ENCODE results near the gene ZBTB7B.
"Not testable (repeated sequence)": the region's sequence is repeated elsewhere in the genome, so short reads cannot be mapped to it uniquely, and the experiment has no call there.

ZBTB7B gene

DNA sequence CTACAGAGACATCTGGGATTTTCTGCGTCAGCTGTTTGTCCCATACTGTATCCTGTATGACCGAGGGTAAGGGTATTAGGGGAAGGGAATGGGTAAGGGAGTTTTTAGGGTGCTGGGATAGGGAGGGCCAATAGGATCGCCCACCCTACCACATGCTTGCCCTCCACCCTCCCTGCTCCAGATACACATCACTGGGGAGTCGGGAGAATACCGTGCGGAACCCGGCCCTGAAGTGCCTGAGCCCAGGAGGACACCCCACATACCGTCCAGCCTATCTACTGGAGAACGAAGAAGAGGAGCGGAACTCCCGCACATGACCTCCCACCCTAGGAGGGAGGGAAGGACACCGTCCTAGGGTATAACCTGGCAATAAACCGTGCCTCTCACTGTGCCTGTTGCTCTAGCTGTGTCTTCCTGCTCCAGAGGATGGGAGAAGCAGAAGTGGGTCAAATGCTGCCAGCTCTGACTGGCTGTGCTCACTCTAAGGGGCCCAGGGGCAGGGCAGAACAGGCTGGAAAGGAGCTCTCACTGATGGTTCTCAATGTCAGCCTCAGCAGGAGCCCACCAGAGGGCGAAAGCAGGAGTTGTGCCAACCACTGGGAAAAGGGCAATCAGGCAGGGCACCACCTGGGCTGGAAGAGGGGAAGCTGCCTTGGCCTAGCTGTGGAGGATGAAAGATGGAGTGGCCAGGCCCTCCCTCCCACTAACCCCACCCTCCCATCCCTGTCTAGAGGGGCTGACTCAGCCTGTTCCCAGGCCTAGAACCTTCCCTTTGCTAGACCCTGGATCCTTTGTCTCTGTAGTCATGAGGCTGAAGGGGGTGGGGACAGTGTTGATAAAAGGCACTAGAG, 9.7 kb upstream of the ZBTB7B start:
- DNase-seq (ENCODE audit: extremely low read depth, low read depth) = no peak
- TF ChIP-seq, protein P1, sequence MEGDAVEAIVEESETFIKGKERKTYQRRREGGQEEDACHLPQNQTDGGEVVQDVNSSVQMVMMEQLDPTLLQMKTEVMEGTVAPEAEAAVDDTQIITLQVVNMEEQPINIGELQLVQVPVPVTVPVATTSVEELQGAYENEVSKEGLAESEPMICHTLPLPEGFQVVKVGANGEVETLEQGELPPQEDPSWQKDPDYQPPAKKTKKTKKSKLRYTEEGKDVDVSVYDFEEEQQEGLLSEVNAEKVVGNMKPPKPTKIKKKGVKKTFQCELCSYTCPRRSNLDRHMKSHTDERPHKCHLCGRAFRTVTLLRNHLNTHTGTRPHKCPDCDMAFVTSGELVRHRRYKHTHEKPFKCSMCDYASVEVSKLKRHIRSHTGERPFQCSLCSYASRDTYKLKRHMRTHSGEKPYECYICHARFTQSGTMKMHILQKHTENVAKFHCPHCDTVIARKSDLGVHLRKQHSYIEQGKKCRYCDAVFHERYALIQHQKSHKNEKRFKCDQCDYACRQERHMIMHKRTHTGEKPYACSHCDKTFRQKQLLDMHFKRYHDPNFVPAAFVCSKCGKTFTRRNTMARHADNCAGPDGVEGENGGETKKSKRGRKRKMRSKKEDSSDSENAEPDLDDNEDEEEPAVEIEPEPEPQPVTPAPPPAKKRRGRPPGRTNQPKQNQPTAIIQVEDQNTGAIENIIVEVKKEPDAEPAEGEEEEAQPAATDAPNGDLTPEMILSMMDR (IDR thresholded peaks at IDR 0.05; ENCODE audit: low read depth, low read length) = peak; percentile 16

DNA sequence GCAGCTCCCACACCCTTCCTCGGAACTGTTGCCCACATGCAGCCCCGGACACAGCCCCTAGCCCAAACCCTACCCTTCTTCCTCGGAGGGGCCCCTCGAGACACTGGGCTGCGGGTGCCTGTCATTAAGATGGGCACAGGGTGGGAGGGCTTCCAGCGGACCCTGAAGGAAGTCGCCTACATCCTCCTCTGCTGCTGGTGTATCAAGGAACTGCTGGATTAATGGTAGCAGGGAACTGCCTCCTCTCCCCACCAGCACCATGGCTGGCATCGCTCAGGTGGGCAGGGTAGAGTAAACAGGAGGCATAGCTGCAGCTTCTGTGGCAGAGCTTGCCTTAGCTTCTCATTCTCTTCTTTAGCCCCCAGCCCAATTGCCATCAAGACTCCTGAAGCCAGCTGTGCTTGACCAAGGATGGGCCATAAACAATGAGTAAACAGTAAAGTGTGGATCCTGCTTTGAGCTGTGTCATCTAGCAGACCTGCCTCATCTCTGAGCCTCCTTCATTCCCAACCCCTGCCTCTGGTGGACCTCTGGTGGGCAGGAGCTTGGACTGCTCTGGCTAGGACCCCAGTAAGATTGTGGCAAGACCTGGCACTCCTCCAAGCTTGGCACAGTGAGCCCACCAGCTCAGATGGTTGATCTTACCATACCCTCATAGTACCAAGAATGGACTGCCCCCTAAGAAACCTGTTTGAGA, 8.9 kb upstream of the ZBTB7B start, which contains the start of gene LENEP:
LENEP (plus strand) TSS at position 15 of the 697 bp plus-strand sequence; CDS start at position 37, 22 bp downstream.
- TF ChIP-seq, protein P1 (IDR thresholded peaks at IDR 0.05; ENCODE audit: low read depth, low read length) = no peak

DNA sequence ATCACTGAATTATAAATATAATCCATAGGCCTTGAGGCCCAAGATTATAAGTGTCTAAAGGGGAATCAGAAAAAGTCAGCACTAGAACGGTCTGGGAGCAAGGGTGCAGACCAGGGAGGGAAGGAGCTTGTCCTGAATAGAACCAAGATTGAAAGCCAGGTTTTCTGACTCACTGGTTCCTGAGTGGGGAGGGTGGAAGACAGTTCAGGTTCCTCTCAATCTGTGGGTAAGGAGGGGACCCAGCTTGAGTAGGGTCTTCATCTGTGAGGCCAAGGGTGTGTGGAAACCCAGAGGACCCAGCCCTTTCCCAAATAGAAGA, 8.4 kb upstream of the ZBTB7B start:
- TF ChIP-seq, protein P1 (IDR thresholded peaks at IDR 0.05; ENCODE audit: low read depth, low read length) = no peak

More for the DNA sequence above, 8.9 kb upstream of the ZBTB7B start, which contains the start of gene LENEP:
- no peak for DNase-seq (ENCODE audit: extremely low read depth, low read depth)

DNA sequence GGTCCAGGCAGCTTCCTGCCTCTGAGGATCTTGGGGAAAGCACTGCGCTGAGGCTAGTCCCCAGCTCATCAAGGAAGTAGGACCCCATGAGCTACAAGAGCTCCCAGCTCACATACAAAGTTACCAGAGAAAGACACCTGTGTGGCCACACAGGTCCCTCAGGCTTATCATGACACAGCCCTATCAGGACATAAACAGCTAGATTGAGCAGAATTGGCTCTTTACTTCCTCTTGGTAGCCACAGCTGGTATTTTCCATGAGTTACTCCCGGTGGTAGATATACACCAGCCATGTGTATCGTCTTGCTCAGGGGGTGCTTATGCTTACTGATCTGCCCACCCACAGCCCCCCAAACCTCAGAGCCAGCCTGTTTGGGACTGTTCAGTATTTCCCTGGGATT, 8.0 kb upstream of the ZBTB7B start:
- TF ChIP-seq, protein P1 (IDR thresholded peaks at IDR 0.05; ENCODE audit: low read depth, low read length) = no peak
- DNase-seq (ENCODE audit: extremely low read depth, low read depth) = no peak

More for the DNA sequence above, 8.4 kb upstream of the ZBTB7B start:
- no peak for DNase-seq (ENCODE audit: extremely low read depth, low read depth)

DNA sequence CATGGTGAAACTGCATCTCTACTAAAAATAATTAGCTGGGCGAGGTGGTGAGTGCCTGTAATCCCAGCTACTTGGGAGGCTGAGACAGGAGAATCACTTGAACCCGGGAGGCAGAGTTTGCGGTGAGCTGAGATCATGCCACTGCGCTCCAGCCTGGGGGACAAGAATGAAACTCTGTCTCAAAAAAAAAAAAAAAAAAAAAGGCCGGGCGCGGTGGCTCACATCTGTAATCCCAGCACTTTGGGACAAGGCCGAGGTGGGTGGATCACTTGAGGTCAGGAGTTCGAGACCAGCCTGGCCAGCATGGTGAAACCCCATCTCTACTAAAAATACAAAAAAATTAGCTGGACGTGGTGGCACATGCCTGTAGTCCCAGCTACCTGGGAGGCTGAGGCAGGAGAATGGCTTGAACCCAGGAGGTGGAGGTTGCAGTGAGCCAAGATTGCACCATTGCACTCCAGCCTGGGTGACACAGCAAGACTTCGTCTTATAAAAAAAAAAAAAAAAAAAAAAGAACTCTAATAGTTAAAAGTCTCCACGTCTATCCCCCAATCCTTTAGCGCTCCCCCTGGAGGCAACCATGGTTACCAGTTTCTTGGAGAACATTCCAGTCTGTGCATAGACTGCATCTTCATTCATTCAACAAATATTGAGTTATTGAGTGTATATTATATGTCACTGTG, 7.2 kb upstream of the ZBTB7B start:
- not testable (repeated sequence) for DNase-seq (ENCODE audit: extremely low read depth, low read depth)
- TF ChIP-seq, protein P1 (IDR thresholded peaks at IDR 0.05; ENCODE audit: low read depth, low read length) = peak; percentile 61

DNA sequence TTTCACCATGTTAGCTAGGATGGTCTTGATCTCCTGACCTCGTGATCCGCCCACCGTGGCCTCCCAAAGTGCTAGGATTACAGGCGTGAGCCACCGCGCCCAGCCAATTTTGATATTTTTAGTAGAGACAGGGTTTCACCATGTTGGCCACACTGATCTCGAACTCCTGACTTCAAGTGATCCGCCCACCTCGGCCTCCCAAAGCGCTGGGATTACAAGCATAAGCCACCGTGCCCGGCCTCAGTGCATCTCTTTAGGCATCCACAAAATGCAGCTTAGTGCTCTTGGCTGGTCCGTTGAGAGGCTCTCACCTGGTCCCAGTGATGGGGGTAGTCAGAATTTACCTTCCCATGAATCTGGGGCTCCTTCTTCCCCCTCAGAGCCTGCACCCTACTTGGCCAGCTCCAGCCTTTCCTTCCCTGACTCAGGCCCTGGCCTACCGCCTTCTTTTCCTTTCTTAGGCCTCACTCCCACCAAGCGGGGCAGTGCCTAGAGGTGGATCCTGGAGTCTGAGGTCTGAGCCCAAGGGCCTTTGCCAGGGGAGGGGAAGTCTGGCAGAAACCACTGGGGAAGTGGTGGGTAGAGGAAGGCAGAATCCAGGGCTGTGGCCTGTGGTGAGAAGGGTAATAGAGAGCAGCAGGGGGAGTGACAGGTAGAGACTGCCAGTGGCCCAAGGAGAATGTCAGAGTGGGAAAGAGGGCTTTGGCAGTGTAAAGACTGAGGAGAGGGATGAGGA, 5.5 kb upstream of the ZBTB7B start:
- DNase-seq (ENCODE audit: extremely low read depth, low read depth) = no peak
- TF ChIP-seq, protein P1 (IDR thresholded peaks at IDR 0.05; ENCODE audit: low read depth, low read length) = no peak
